ENCODE measurements around the gene ADISSP. TPM values are rescaled to one million over a fixed set of nuclear protein-coding genes. Genes with fewer than 3 reads are reported as not detected.

The ADISSP gene
- total RNA-seq, 1 experiment from 2014 or later: 80.3 TPM

- Histone ChIP-seq H3K9me3 (ENCODE audit: low read depth, low read length, poor library complexity, severe bottlenecking) (no peaks in the 10 kb centered on the region), H3K36me3 (ENCODE audit: insufficient read depth, low read length, poor library complexity, severe bottlenecking) (no peaks in the 10 kb centered on the region), H3K4me1 (ENCODE audit: insufficient read depth, low read length, poor library complexity, severe bottlenecking) (peaks cover 9% of the 10 kb centered on the region), H3K27ac (ENCODE audit: low read depth, low read length, poor library complexity, severe bottlenecking) (no peak overlapping the region), H3K4me3 (ENCODE audit: low read depth, low read length, poor library complexity, severe bottlenecking) (no peak overlapping the region), H3K27me3 (replicated peaks; ENCODE audit: insufficient read depth, low read depth, low read length, poor library complexity) (peaks cover 12% of the 10 kb centered on the region)
- no peak for DNase-seq (ENCODE audit: low spot score)
- CTCF ChIA-PET: no interaction called here
- BruUV-seq (replicated peaks): no TSS peak
- POLR2A ChIA-PET (ENCODE audit: low non-redundant PET): no interaction called here
- intact Hi-C loops (cut with micrococcal nuclease; ENCODE audit: unreplicated experiment): no loop called here
- no peak for TF ChIP-seq EZH2 (IDR thresholded peaks at IDR 0.05; ENCODE audit: borderline replicate concordance, low read depth, low read length, poor library complexity, severe bottlenecking)
- TF ChIP-seq, protein P1, sequence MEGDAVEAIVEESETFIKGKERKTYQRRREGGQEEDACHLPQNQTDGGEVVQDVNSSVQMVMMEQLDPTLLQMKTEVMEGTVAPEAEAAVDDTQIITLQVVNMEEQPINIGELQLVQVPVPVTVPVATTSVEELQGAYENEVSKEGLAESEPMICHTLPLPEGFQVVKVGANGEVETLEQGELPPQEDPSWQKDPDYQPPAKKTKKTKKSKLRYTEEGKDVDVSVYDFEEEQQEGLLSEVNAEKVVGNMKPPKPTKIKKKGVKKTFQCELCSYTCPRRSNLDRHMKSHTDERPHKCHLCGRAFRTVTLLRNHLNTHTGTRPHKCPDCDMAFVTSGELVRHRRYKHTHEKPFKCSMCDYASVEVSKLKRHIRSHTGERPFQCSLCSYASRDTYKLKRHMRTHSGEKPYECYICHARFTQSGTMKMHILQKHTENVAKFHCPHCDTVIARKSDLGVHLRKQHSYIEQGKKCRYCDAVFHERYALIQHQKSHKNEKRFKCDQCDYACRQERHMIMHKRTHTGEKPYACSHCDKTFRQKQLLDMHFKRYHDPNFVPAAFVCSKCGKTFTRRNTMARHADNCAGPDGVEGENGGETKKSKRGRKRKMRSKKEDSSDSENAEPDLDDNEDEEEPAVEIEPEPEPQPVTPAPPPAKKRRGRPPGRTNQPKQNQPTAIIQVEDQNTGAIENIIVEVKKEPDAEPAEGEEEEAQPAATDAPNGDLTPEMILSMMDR (conservative IDR thresholded peaks at IDR 0.05; ENCODE audit: low read depth, low read length): no peak
These were observed 8.0 kb upstream of the ADISSP start for GRCh38 chr20:3775457-3776108.

- POLR2A ChIA-PET (ENCODE audit: low non-redundant PET): no interaction called here
- intact Hi-C loops (cut with micrococcal nuclease; ENCODE audit: unreplicated experiment): no loop called here
- no TSS peak for BruUV-seq (replicated peaks)
These were observed 4.1 kb upstream of the ADISSP start for GRCh38 chr20:3771552-3772058.

GRCh38 chr20:3768342-3769130 lies 983 bp upstream of the ADISSP start:
- Histone ChIP-seq H3K4me3 (ENCODE audit: low read depth, low read length, poor library complexity, severe bottlenecking) (peak overlapping the region; percentile 82), H3K9me3 (ENCODE audit: low read depth, low read length, poor library complexity, severe bottlenecking) (no peaks in the 10 kb centered on the region), H3K27me3 (replicated peaks; ENCODE audit: insufficient read depth, low read depth, low read length, poor library complexity) (no peaks in the 10 kb centered on the region), H3K4me1 (ENCODE audit: insufficient read depth, low read length, poor library complexity, severe bottlenecking) (peaks cover 18% of the 10 kb centered on the region), H3K27ac (ENCODE audit: low read depth, low read length, poor library complexity, severe bottlenecking) (peak overlapping the region; percentile 70), H3K36me3 (ENCODE audit: insufficient read depth, low read length, poor library complexity, severe bottlenecking) (no peaks in the 10 kb centered on the region)
- ChIA-PET POLR2A (ENCODE audit: low non-redundant PET) (interaction anchor here (0.5 kb wide), 1 partner anchor 639 kb away, joined by 3 read pairs; no protein-coding TSS in a partner anchor), CTCF (interaction anchor here (0.5 to 1.5 kb wide), 4 partner anchors 10 to 118 kb away, joined by 3 to 6 read pairs (median 4); no protein-coding TSS in a partner anchor)
- TSS peak; percentile 69 for BruUV-seq (replicated peaks)
- intact Hi-C loops (cut with micrococcal nuclease; ENCODE audit: unreplicated experiment): loop anchor here (1.0 to 5.0 kb wide), 2 partner anchors 51 to 92 kb away; no protein-coding TSS in a partner anchor
- peak; percentile 81 for DNase-seq (ENCODE audit: low spot score)
- TF ChIP-seq, protein P1 (conservative IDR thresholded peaks at IDR 0.05; ENCODE audit: low read depth, low read length): peak; percentile 56
- no peak for TF ChIP-seq EZH2 (IDR thresholded peaks at IDR 0.05; ENCODE audit: borderline replicate concordance, low read depth, low read length, poor library complexity, severe bottlenecking)

More at GRCh38 chr20:3771552-3772058, 4.1 kb upstream of the ADISSP start:
- TF ChIP-seq EZH2 (IDR thresholded peaks at IDR 0.05; ENCODE audit: borderline replicate concordance, low read depth, low read length, poor library complexity, severe bottlenecking): no peak
- TF ChIP-seq, protein P1 (conservative IDR thresholded peaks at IDR 0.05; ENCODE audit: low read depth, low read length): no peak
- no peak overlapping the region for H3K4me3 ChIP-seq (ENCODE audit: low read depth, low read length, poor library complexity, severe bottlenecking)
- DNase-seq (ENCODE audit: low spot score): no peak
- no peaks in the 10 kb centered on the region for H3K36me3 ChIP-seq (ENCODE audit: insufficient read depth, low read length, poor library complexity, severe bottlenecking)
- no peak overlapping the region for H3K27ac ChIP-seq (ENCODE audit: low read depth, low read length, poor library complexity, severe bottlenecking)
- peaks cover 11% of the 10 kb centered on the region for H3K4me1 ChIP-seq (ENCODE audit: insufficient read depth, low read length, poor library complexity, severe bottlenecking)
- H3K9me3 ChIP-seq (ENCODE audit: low read depth, low read length, poor library complexity, severe bottlenecking): no peaks in the 10 kb centered on the region
- CTCF ChIA-PET: no interaction called here
- H3K27me3 ChIP-seq (replicated peaks; ENCODE audit: insufficient read depth, low read depth, low read length, poor library complexity): no peaks in the 10 kb centered on the region
